SK-N-SH (cell line): ENCODE measurements around the gene NHS.

Experiments used
- GABPA ChIP-seq: IDR thresholded peaks from 2 replicates; pipeline ENCODE4 v1.4.0; 2012; ENCODE audit warnings: low read depth, mild to moderate bottlenecking
- RFX5 ChIP-seq: IDR thresholded peaks from 2 replicates; pipeline ENCODE4 v1.6.1; 2012; ENCODE audit warnings: mild to moderate bottlenecking, improper control_type of control experiment, low read length
- TF ChIP-seq, protein P1 (sequence below): fragments of 200-600 bp; sonication (generic); IDR thresholded peaks from 2 replicates; pipeline ENCODE4 v1.6.1; 2017; ENCODE audit warnings: antibody characterized with exemption, mild to moderate bottlenecking, moderate library complexity

DNA sequence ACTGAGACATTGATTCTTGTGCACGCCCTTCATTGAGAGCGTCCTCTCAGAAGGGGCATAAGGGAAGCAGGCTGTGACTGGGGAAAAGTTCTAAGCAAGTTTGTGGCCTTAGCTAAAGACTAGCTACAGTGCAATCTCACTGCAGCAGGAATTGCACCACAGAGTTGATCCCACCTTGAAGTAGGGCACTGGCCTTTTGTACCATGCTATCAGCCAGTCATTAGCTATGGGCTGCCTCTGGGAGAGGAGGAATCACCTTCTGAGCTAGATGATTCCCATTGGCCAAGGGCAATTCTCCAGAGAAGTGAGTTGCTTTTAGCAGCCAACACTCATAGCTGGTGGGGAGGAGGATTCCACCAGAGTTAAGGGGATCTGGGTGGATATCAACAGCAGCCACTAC, 219.7 kb downstream of the NHS start:
- TF ChIP-seq, protein P1, sequence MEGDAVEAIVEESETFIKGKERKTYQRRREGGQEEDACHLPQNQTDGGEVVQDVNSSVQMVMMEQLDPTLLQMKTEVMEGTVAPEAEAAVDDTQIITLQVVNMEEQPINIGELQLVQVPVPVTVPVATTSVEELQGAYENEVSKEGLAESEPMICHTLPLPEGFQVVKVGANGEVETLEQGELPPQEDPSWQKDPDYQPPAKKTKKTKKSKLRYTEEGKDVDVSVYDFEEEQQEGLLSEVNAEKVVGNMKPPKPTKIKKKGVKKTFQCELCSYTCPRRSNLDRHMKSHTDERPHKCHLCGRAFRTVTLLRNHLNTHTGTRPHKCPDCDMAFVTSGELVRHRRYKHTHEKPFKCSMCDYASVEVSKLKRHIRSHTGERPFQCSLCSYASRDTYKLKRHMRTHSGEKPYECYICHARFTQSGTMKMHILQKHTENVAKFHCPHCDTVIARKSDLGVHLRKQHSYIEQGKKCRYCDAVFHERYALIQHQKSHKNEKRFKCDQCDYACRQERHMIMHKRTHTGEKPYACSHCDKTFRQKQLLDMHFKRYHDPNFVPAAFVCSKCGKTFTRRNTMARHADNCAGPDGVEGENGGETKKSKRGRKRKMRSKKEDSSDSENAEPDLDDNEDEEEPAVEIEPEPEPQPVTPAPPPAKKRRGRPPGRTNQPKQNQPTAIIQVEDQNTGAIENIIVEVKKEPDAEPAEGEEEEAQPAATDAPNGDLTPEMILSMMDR: no peak
- TF ChIP-seq RFX5 (no peak), GABPA (no peak)
